K562 (cell line): ENCODE results near the gene PIK3CD. TPM values are rescaled to one million over a fixed set of nuclear protein-coding genes. Genes with fewer than 3 reads are reported as not detected.

Experiments
- CBX8 ChIP-seq: fragments of 200-600 bp; sonication (generic); IDR thresholded peaks from 2 replicates; pipeline ENCODE4 v1.6.1; 2012; ENCODE audit warnings: borderline replicate concordance, mixed run types, low read depth, mild to moderate bottlenecking, moderate library complexity, mixed read lengths, low read length, control low read depth, inconsistent platforms; ENCODE audit not compliant: poor library complexity, severe bottlenecking; ENCODE audit errors: extremely low read depth
- ELF1 ChIP-seq: fragments of 200-800 bp; sonication (Bioruptor generic); IDR thresholded peaks from 2 replicates; pipeline ENCODE4 v1.6.1; 2016; ENCODE audit warnings: missing genetic modification characterization, missing compliant biosample characterization
- ETS1 ChIP-seq: conservative IDR thresholded peaks from 2 replicates; pipeline ENCODE4 v1.6.1; 2011; ENCODE audit warnings: low read depth, mild to moderate bottlenecking, low read length; ENCODE audit not compliant: control insufficient read depth
- FOSL1 ChIP-seq: fragments of 200-800 bp; sonication (Bioruptor generic); conservative IDR thresholded peaks from 2 replicates; pipeline ENCODE4 v1.6.1; 2016; ENCODE audit warnings: missing genetic modification characterization, missing compliant biosample characterization
- KLF1 ChIP-seq: fragments of 450-650 bp; IDR thresholded peaks from 2 replicates; pipeline ENCODE4 v1.6.1; 2016; ENCODE audit warnings: missing genetic modification characterization, missing compliant biosample characterization
- NCOA1 ChIP-seq: fragments of 450-650 bp; IDR thresholded peaks from 2 replicates; pipeline ENCODE4 v1.6.1; 2016; ENCODE audit warnings: low read depth
- PKNOX1 ChIP-seq: fragments of 450-650 bp; IDR thresholded peaks from 2 replicates; pipeline ENCODE4 v1.6.1; 2016
- POLR3A ChIP-seq: IDR thresholded peaks from 2 replicates; pipeline ENCODE4 v1.6.1; 2011; ENCODE audit warnings: borderline replicate concordance, mild to moderate bottlenecking, moderate library complexity; ENCODE audit not compliant: insufficient read length, insufficient read depth; ENCODE audit errors: extremely low read depth
- REST ChIP-seq, 2 experiments: fragments of 450-650 bp; formaldehyde crosslinking in 1 of 2; IDR thresholded peaks; 2 replicates each; pipeline versions ENCODE4 v1.4.0 to v1.6.1; 2014 to 2020; ENCODE audit warnings: mild to moderate bottlenecking in 2 of 2, borderline replicate concordance in 1 of 2, low read depth in 1 of 2
- SMARCA5 ChIP-seq: fragments of 450-650 bp; IDR thresholded peaks from 2 replicates; pipeline ENCODE4 v1.6.1; 2016
- ZBTB17 ChIP-seq: fragments of 450-650 bp; formaldehyde crosslinking; IDR thresholded peaks from 2 replicates; pipeline ENCODE4 v1.4.0; 2020; ENCODE audit warnings: mild to moderate bottlenecking
- ZBTB5 ChIP-seq: fragments of 450-650 bp; IDR thresholded peaks from 2 replicates; pipeline ENCODE4 v1.6.1; 2017; ENCODE audit warnings: antibody characterized with exemption
- ZNF583 ChIP-seq: fragments of 250-450 bp; sonication (Bioruptor Pico); IDR thresholded peaks from 2 replicates; pipeline ENCODE4 v1.4.0; 2020
- ZNF586 ChIP-seq: fragments of 450-650 bp; formaldehyde crosslinking; conservative IDR thresholded peaks from 2 replicates; pipeline ENCODE4 v1.4.0; 2020; ENCODE audit warnings: mild to moderate bottlenecking, moderate library complexity
- polyA plus RNA-seq, 8 experiments: library from polyadenylated mRNA; depleted of rRNA in 4 of 8; stranded (reverse) in 5 of 8; unstranded in 3 of 8; fragments of >200 nt; fragmentation: Nextera tagmentation in 2 of 8; fragmentation: Illumina TruSeq in 1 of 8; extraction: Ambion mirVana in 2 of 8; extraction: Trizol in 1 of 8; gene quantifications; 2 replicates each; pipeline versions ENCODE4 v1.2.1 to v1.2.3, GENCODE V29; 2011 to 2014; ENCODE audit warnings: inconsistent platforms in 1 of 8, missing spikeins in 1 of 8
- total RNA-seq, 7 experiments: library from RNA; depleted of rRNA in 6 of 7; stranded (reverse); fragments of >200 nt in 6 of 7; fragmentation: Illumina TruSeq in 2 of 7; extraction: Trizol in 2 of 7; gene quantifications; 2 replicates each; pipeline versions ENCODE4 v1.2.1 to v1.2.3, GENCODE V29; 2011 to 2021; ENCODE audit warnings: low replicate concordance in 1 of 7

The PIK3CD gene
- total and polyA plus RNA-seq, 9 of the 15 experiments (the other 6 are each of a cell fraction or from before 2014, with no cell fraction given) = 1.8 to 20.8 (median 7.2) TPM

GRCh38 chr1:9717193-9718005, 65.9 kb downstream of the PIK3CD start (continued):
- TF ChIP-seq PKNOX1 (no peak), CBX8 (no peak), SMARCA5 (no peak; the same call in 1 of the 2 replicates), FOSL1 (tag) (peak; percentile 46; the same call in 1 of the 2 replicates), ZBTB17 (peak; percentile 97), NCOA1 (peak; percentile 67; the same call in 1 of the 2 replicates), KLF1 (tag) (no peak), POLR3A (no peak), ETS1 (peak; percentile 93), ELF1 (tag) (peak; percentile 98), ZNF586 (no peak), REST (IDR thresholded peaks at IDR 0.05; ENCODE audit: borderline replicate concordance) (peak; percentile 70), REST (CRISPR knock-in tag; IDR thresholded peaks at IDR 0.05; ENCODE audit: low read depth) (peak; percentile 86), ZNF583 (peak; percentile 70), ZBTB5 (peak; percentile 11; the same call in 1 of the 2 replicates)
